GM19351 (cell line): ENCODE results near the gene EHHADH.
"Not testable (repeated sequence)": the region's sequence is repeated elsewhere in the genome, so short reads cannot be mapped to it uniquely, and the experiment has no call there.

Experiments used
- ATAC-seq: cut with Tn5 transposase; IDR thresholded peaks from one replicate; pipeline ENCODE4 v1.9.1; 2021; ENCODE audit warnings: mild to moderate bottlenecking, moderate library complexity; ENCODE audit not compliant: unreplicated experiment

The EHHADH gene

DNA sequence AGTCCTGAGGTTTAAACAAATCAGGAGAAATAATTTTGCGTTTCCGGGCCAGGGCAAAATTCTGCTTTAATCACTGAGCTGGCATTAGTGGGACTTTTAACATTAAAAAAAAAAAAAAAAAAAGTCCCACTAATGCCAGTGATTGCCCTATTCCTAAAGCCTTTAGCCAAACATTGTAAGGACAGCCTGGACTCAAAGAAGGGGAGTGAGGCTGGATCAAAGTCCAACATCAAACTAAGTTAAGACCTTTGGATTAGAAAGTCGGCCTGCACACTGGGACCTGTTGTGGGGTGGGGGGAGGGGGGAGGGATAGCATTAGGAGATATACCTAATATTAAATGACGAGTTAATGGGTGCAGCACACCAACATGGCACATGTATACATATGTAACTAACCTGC is 716 bp downstream of the EHHADH start:
- not testable (repeated sequence) for ATAC-seq

DNA sequence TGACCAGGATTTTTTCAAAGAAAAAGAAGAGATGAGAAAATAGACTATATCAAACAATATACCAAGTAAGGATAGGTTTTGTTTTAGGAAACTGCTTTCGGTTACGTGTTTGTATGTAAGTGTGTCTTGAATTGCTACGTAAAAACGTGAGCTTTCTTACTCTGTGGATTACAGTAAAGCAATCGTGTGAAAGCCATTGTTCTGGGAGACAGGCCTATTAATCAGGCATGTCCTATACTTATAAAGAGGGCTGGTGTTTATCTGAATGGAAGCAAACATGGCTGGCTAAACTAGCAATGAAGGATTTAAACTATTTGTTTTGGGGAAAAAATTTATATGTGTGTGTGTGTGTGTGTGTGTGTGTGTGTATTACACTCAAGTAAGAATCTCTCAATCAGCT is 2.6 kb downstream of the EHHADH start:
- ATAC-seq, result no peak

DNA sequence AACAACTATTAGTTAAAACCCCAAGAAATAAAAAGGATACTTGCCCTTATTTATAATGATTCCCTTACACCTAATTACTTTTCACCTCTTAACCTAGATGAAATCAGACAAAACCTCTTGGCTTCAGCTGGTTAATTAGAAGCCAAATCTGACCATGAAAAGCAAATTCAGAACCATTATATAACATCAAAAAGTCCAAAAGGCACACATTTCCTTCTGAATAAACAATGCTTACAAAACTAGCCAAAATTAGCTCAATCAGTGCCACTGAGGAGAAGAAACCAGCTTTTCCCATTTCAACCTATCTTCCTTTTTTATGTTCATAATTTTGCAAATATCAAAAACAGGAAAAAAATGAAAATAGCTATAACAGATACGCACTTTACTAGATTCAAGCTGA is 3.2 kb downstream of the EHHADH start:
- ATAC-seq, result no peak

DNA sequence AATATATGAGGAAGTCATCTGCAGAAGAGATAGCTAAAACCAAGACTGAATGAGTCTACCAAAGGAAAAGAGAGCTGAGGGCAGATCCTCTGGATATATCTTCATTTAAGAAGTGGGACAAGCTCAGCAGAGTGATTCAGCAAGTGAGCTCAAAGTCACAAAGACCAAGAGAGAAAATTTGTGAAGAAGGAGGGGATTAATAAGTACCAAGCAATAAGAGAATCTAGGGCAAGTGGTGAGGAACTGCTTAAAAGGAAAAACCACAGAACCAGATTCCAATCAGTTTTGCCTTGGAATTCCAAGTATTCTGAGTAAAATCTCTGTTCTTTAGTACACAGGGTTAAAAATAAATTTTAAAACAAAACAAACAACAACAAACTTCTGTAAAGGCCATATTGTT is 3.6 kb downstream of the EHHADH start:
- no peak for ATAC-seq

DNA sequence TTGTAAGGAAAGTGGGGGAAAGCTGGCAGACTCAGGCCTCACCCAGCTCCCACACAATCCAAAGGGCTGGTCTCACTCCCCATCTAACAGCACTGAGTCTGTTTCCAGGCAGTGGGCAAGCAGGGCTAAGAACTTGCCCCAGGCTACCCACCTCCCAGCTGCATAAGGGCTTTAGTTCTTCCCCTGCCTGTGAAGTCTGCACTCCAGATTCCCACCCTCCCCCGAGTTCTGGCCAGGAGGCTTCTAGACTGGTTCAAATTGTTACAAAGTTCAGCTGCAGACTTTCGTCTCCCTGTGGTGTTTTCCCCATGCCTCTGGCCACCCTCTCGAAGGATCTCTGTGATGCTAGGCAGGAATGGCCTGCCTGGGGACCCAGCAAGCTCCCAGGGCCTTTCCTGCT is 11.2 kb downstream of the EHHADH start:
- no peak for ATAC-seq

DNA sequence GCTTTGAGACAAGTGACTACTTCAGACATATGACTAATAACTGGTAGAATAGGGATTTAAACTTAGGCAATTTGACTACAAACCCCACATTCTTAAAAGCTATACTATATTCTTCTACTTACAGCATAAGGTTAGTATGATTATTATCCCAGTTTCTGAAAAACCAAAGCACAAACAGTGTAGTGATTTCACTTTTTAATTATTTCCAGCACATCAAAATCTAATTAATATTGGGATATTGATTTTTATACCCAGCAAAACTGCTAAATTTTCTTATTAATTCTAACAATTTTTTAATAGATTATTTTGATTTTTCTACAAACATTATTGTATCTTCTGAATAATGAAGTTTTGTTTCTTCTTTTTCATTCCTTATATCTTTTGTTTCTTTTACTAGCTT is 16.9 kb downstream of the EHHADH start:
- ATAC-seq, result no peak

DNA sequence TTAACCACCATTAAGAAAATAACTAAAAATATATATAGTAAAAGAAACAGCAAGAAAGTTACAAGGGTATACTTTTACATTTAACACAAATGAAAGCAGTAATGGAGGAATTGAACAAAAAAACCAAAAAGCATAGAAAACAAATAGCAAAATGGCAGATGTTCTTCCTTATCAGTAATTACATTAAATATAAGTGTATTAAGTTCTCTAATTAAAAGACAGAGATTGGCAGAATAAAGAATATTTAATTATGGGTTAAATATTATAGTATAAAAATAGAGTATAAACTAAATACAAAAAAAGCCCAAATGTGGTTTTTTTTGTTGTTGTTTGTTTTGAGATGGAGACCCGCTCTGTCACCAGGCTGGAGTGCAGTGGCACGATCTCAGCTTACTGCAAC is 20.5 kb downstream of the EHHADH start:
- ATAC-seq, result no peak

DNA sequence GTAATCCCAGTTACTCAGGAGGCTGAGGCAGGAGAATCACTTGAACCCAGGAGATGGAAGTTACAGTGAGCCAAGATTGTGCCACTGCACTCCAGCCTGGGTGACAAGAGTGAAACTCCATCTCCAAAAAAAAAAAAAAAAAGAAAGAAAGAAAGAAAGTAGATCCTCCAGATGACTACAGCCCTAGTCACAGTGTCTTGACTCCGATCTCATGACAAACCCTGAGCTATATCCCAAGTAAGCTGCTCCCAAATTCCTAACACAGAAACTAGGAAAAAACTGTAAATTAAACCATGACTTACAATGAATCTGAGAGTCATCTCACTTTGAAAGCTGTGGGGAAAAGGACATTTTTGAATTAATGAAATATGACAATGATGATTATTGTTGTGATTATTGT is 27.3 kb downstream of the EHHADH start:
- not testable (repeated sequence) for ATAC-seq

DNA sequence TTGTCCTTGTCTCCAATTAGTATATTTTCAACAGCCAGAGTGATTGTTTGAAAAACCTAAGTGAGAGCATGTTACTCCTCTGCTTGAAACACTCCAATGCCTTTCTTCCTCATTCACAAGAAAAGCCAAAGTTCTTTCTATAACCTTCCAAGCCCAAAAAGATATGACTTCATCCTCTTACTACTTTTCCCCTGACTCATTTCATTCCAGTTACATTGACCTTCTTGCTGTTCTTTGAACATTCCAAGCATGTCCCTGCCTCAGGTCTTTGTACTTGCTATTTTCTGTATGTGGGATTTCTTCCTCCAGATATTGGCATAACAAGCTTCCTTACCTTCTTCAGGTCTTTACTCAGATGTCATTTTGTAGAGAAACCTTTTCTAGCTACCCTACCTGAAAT is 28.3 kb downstream of the EHHADH start:
- no peak for ATAC-seq

DNA sequence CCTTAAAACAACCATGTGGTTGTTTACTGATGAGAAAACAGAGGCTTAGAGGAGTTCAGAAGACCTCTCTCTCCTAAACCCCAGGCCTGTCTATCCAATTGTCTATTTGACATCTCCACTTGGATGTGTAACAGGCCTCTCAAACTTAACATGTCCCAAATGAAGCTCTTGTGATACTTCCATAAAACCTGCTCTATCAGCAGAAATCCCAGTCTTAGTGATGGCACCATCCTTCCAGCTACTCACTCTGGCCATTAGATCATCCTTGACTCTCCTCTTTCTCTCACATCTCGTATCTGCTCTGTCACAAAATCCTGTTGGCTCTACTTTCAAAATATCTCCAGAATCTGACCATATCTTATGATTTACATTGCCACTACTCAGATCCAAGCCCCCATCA is 28.8 kb downstream of the EHHADH start:
- no peak for ATAC-seq

DNA sequence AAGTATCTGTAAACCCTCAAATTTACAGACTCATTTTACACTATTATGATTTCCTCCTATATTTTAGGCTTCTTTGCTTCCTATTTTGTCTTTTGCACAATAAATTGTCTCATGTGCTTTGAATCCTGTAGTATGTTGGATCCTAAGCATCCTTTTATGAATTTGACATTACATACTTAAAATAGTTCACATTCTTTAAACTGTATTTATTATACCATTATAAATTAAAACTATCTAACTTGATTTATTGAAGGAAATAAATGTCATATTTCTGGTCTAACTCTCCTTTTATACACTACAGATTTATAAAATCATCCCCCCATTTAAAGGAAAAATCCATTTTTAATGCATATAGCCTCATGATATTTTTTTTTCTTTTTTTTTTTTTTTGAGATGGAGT is 32.6 kb downstream of the EHHADH start:
- no peak for ATAC-seq

DNA sequence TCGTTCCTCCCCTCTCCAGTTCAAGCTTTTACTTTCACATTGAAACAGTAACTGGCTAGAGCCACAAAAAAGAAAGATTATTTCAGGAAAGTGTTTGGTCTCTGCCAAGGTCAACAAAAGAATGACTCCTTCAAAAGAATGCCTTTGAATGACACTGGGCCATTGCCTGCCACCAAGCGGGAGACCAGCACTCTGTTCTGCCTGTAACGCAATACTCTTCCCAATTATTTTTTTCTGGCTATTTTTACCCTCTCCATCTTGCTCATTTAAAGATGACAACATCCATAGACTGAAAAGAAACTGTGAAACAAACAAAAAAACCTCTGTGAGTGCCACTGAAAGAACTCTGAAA is 37.3 kb downstream of the EHHADH start:
- no peak for ATAC-seq

DNA sequence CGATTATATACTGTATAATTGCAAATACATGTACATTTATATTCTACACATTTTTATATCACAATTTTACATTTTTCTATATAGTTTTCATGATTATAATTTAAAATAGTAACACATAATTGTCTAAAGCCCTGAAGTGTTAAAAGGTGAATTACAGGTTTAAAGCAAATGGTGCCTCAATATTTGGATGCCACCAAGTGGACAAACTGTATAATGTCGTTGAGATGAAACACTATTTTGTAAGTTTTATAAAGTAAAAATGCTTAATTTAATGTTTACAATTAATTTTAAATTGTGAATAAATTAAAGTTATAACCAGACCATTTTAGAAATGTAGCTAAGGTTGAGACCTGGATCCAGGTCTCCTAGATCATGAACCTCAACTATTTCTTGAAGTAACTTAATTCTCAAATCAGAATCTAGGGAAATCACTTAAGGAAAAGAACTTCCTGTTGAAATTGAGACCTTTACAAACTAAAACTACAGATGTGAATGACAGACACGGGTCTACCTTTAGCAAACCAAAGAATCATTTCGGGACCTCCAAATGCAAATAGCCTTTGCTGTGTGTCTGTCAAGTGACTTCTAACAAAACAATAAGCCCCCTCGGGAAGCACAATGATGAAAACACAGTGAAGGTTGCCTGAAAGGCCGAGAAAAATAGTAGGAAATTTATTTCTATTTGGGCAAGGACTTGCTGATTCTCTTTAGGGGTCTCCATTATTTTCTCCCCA is 37.8 kb downstream of the EHHADH start:
- no peak for ATAC-seq

DNA sequence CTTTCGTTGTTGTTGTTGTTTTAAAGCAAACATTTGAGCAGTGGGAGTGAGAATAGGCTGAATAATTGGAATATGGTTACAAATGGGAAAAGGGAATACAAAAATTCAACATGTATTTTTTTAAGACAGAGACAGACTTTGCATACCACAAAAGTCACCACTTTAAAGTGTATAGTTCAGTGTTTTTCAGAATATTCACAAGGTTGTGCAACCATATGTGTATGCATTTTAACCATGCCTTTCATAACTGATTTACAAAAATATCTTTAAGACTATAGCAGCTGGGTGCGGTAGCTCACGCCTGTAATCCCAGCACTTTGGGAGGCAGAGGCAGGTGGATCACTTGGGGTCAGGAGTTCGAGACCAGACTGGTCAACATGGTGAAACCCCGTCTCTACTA is 41.3 kb downstream of the EHHADH start:
- ATAC-seq, result no peak

DNA sequence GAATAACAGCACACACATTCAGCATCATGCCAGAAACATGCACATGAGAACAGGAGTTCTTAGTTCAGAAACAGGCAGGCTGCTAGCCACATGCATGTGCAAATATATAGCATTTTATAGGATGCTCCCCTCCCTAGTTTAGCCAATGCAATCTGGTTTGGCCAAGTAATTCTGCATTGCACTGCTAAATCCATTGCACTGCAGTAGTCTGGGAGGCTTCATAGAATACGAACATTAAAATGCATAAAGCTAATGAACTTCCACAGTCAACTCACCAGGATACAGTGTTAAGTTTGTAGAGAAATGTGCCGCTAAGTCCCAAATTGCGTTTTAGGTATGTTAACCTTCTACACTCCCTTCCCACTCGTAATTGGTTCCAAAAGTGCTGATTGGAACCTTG is 41.8 kb downstream of the EHHADH start:
- ATAC-seq, result no peak

DNA sequence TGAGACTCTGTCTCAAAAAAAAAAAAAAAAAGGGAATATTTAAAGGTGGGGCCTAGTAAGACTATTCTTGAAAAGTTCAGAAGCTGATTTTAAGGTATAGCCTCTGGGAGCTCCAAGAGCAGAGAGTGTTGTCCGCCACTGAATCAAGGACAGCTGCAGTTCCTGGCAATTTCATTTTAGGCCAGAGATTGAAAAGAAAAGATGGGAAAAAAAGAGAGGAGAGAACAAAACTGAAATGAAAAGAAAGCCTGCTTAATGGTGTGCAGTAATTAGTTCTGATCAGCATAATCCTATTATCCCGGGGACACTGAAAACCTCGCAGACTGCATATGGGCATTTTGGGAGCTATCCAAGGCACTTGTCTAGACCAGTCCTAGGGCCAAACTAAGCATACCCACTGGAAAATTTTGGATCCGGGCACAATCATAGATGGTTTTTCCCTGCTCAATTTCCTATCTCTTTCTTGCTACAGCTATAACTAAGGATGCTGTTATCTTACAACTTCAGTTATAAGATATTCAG is 43.2 kb downstream of the EHHADH start:
- ATAC-seq, result no peak

DNA sequence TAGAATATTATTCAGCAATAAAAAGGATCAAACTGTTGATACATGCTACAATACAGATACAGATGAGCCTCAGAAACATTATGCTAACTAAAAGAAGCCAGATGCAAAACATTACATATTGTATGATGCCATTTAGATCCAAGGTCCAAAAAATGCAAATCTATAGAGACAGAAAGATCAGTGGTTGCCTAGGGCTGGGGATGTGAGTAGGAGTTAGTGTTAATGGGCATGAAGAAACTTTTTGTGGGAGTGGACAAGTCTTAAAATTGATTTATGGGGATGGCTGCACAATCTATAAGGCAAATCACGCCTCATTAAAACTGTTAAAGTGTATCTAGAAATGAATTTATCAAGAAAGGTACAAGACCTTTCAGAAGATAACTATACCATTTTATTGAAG is 45.0 kb downstream of the EHHADH start:
- ATAC-seq, result no peak

DNA sequence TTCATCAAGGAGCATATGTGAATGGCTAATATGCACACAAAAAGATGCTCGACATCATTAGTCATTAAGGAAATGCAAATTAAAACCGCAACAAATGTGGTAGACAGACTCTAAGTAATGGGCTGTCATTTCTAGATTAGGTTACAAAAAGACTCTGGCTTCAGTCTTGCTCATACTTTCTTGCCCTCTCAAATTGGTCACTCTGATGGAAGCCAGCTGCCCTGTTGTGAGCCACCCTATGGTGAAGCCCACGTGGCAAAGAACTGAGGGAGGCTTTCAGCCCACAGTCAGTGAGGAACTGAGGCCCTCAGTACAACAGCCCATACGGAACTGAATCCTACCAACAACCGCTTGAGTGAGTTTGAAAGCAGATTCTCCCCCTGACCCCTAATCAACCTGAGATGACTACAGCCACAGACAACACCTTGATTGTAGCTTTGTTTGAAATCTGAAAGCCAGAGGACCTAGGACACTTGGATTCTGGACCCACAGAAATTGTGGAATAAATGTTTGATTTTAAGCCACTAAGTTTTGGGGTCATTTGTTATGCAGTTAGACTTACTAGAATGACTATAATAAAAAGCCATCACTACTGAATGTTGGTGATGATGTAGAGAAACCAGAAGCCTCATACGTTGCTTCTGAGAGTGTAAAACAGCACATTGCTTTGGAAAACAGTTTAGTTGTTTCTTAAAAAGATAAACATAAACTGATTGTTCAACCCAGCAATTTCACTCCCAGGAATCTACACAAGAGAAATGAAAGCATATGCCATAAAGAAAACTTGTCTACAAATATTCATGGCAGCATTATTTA is 45.7 kb downstream of the EHHADH start:
- ATAC-seq, result peak; percentile 94

DNA sequence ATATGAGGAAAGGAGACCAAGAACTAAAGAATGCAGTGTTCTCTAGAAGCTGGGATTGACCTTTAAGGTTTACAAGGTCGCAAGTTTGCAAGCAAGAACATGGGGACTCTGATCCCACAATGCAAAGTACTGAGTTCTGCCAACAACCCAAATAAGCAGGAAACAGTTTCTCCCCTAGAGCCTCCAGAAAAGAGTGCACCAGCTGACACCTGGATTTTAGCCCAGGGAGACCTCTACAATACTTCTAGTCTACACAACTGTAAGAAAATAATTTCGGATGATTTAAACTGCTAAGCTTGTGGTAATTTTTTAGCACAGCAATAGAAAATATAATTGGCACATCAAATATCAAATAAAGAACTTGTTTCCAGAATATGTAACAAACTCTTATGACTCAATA is 46.4 kb downstream of the EHHADH start:
- ATAC-seq, result no peak

DNA sequence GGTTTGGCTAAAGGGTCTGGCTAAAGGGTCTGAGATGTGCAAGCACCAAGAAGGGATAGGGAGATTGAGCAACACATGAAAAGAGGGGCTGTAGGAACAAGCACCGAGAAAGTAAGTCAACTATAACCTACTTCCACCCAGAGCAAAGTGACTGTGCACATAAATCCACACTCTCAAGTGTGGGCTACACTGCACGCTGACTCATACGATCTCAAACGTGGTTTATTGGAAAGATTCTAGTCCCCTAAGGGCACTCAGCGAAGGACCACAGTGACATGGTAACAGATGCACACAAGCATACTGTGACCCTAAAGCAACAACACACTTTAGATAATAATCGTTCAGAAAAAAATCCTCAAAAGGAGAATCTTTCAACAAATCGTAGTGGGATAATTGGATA is 48.0 kb downstream of the EHHADH start:
- ATAC-seq, result no peak

DNA sequence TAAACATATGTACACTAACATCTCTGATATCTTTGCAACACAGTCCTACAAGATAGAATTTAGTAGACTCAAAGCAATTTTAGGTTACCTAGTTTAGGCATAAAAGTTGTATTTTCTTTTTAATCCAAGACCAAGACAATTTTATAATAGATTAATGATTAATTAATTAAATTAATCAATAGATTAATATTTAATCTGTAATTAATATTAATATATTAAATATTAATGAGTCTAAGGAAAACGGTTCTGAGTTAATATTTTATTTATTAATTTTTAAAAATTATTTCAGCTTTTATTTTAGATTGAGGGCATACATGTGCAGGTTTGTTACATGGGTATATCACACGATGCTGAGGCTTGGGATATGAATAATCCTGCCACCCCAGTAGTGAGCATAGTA is 49.0 kb downstream of the EHHADH start:
- no peak for ATAC-seq

DNA sequence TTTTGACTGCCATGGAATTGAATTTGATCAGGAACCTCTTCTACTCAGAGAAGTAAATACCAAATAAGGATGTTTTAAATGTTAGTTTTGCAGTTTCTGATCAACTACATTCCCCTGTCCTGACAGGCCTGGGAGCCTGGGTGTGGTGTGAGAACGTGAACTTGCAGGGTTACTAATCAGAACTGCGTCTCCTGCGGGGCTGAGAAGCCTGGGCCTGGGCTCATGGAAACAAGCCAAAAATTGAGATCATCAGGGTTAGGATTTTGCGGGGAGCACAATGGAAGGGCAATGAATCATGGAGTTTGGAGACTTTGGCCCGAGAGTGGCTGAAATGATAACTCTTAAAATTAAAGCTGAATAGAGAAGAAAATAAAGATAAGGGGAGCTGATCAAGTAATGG is 53.2 kb downstream of the EHHADH start:
- no peak for ATAC-seq
